Midbrain (tissue), 1 donor: ENCODE results near the gene CTIF.

Experiments used
- DNase-seq: peaks from one replicate; lab custom pipeline; 2025; lab: John Stamatoyannopoulos, UW

The CTIF gene

GRCh38 chr18:48886520-48887293 lies 347.9 kb downstream of the CTIF start:
- DNase-seq: no peak

- no peak for DNase-seq
Observed at GRCh38 chr18:48887294-48887904, 348.6 kb downstream of the CTIF start.

- no peak for DNase-seq
Observed at GRCh38 chr18:48887905-48888772, 349.3 kb downstream of the CTIF start.

GRCh38 chr18:48888773-48889080 lies 349.9 kb downstream of the CTIF start:
- DNase-seq: no peak

- DNase-seq: peak; percentile 38
Observed at GRCh38 chr18:48889115-48889941, 350.5 kb downstream of the CTIF start.

GRCh38 chr18:48889981-48890762 lies 351.3 kb downstream of the CTIF start:
- no peak for DNase-seq

- no peak for DNase-seq
Observed at GRCh38 chr18:48891721-48892120, 352.9 kb downstream of the CTIF start.

GRCh38 chr18:48892146-48892855 lies 353.5 kb downstream of the CTIF start:
- DNase-seq: no peak

- no peak for DNase-seq
Observed at GRCh38 chr18:48893061-48893607, 354.3 kb downstream of the CTIF start.

- DNase-seq: no peak
Observed at GRCh38 chr18:48893608-48894600, 355.1 kb downstream of the CTIF start.

GRCh38 chr18:48894799-48895346 lies 356.0 kb downstream of the CTIF start:
- no peak for DNase-seq

- DNase-seq: no peak
Observed at GRCh38 chr18:48896326-48896874, 357.6 kb downstream of the CTIF start.

- DNase-seq: peak; percentile 49
Observed at GRCh38 chr18:48896875-48897511, 358.2 kb downstream of the CTIF start.

- no peak for DNase-seq
Observed at GRCh38 chr18:48897531-48897930, 358.7 kb downstream of the CTIF start.

GRCh38 chr18:48898521-48898920 lies 359.7 kb downstream of the CTIF start:
- no peak for DNase-seq

- no peak for DNase-seq
Observed at GRCh38 chr18:48899558-48900174, 360.8 kb downstream of the CTIF start.

GRCh38 chr18:48900469-48900868 lies 361.6 kb downstream of the CTIF start:
- DNase-seq: no peak
